Osteoblast (primary cell): Measurements from ENCODE around the gene ABL2. TPM values are rescaled to one million over a fixed set of nuclear protein-coding genes. Genes with fewer than 3 reads are reported as not detected.
"Not testable (repeated sequence)": the region's sequence is repeated elsewhere in the genome, so short reads cannot be mapped to it uniquely, and the experiment has no call there.

Source experiments
- DNase-seq: peaks from one replicate; pipeline ENCODE4 v3.0.0; 2011; ENCODE audit warnings: low spot score, mixed read lengths; ENCODE audit not compliant: insufficient read length; ENCODE audit errors: missing footprints
- H2AFZ ChIP-seq: 2 replicates; pipeline ENCODE4 v1.6.0; 2011; ENCODE audit warnings: mild to moderate bottlenecking, low read length
- H3K27ac ChIP-seq: 2 replicates; pipeline ENCODE4 v1.5.1; 2011; ENCODE audit warnings: mild to moderate bottlenecking, low read depth, low read length, moderate library complexity
- H3K27me3 ChIP-seq: 2 replicates; pipeline ENCODE4 v1.6.0; 2012; ENCODE audit warnings: mild to moderate bottlenecking, control low read depth, inconsistent platforms, low read length, moderate library complexity; ENCODE audit not compliant: insufficient read depth
- H3K36me3 ChIP-seq: 2 replicates; pipeline ENCODE4 v1.5.1; 2011; ENCODE audit warnings: mild to moderate bottlenecking, low read length, control low read depth, moderate library complexity; ENCODE audit not compliant: insufficient read depth
- H3K4me1 ChIP-seq: 2 replicates; pipeline ENCODE4 v1.5.1; 2011; ENCODE audit warnings: mild to moderate bottlenecking, low read length, control low read depth, moderate library complexity; ENCODE audit not compliant: insufficient read depth
- H3K4me2 ChIP-seq: 2 replicates; pipeline ENCODE4 v1.6.0; 2011; ENCODE audit warnings: mild to moderate bottlenecking, low read length; ENCODE audit not compliant: insufficient read depth
- H3K4me3 ChIP-seq: fragments of 200-600 bp; sonication (generic); 3 replicates; pipeline ENCODE4 v1.5.1; 2012; ENCODE audit warnings: mild to moderate bottlenecking, low read length, inconsistent platforms; ENCODE audit not compliant: insufficient read depth
- H3K79me2 ChIP-seq: 2 replicates; pipeline ENCODE4 v1.6.0; 2012; ENCODE audit warnings: mild to moderate bottlenecking, low read length, control low read depth, inconsistent platforms; ENCODE audit not compliant: insufficient read depth
- H3K9me3 ChIP-seq: 2 replicates; pipeline ENCODE4 v1.5.1; 2011; ENCODE audit warnings: low read depth, low read length, control low read depth
- H4K20me1 ChIP-seq: 2 replicates; pipeline ENCODE4 v1.6.0; 2012; ENCODE audit warnings: mild to moderate bottlenecking, low read length, control low read depth; ENCODE audit not compliant: insufficient read depth
- CTCF ChIP-seq: IDR thresholded peaks from 2 replicates; pipeline ENCODE4 v1.5.1; 2011; ENCODE audit warnings: mild to moderate bottlenecking, low read depth, low read length, moderate library complexity; ENCODE audit errors: extremely low read depth
- total RNA-seq: library from RNA; depleted of rRNA; stranded (reverse); fragments of >200 nt; gene quantifications from 2 replicates; pipeline ENCODE4 v1.2.3, GENCODE V29; 2012

ABL2 gene
- 87.2 and 92.2 TPM in 2 replicates for total RNA-seq

DNA sequence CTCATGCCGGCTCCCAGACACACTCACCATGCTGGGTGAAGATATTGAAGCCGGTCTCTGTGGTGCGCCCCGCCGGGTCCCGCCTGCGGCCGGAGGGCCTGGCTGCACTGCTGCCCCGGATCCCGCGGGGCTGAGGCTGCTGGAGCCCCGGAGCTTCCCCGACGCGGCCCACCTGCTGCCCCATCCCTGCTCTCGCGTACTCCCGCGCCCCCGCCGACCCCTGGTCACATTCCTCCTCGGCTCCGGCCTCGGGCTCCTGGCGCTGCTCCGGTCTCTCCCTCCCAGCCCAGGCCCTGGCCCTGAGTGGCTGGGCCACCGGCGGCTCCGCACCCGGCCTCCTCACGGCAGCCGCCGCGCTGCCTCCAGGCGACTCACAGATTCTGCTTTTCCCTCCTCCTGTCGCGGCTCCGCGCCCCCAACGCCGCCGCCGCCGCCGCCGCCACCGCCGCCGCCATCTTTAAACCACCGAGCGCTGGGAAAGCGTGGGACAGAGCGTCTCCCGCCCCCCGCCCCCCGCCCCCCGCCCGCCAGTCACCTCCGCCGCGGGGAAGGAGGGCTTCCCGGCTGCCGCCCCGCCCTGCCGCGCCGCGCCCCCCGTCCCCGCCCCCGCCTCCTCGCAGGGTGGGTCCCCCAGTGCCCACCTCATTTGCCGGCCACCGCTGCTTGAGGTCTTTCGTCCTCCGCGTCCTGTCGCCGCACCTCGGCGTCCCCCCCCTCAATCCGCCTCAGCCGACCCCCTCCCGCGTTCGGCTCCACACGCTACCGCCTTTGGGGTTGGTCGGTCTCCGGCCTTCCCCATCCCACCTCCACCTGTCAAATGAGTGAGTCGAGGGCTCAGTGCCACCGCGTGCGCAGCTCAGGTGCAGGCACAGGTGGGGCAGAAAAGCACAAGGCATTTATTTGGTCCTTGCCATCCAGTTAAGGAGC, at the start of gene ABL2:
Gene ABL2 (minus strand): TSS at position 464 of the 927 bp plus-strand sequence. CDS start 280 bp downstream, at position 184.
- H2AFZ ChIP-seq: peak within 1 kb of the TSS; percentile 90
- H3K79me2 ChIP-seq: peaks cover 40% of the 10 kb centered on the region
- peaks cover 1% of the 10 kb centered on the region for H3K36me3 ChIP-seq
- TF ChIP-seq CTCF: no peak
- peak within 1 kb of the TSS; percentile 64 for H3K27ac ChIP-seq
- peak; percentile 91 for DNase-seq
- peak within 1 kb of the TSS; percentile 80 for H3K4me3 ChIP-seq
- H3K4me2 ChIP-seq: peak within 1 kb of the TSS; percentile 86
- peaks cover 8% of the 10 kb centered on the region for H4K20me1 ChIP-seq
- H3K27me3 ChIP-seq: no peaks in the 10 kb centered on the region
- peaks cover 19% of the 10 kb centered on the region for H3K4me1 ChIP-seq
- H3K9me3 ChIP-seq: no peaks in the 10 kb centered on the region

- Histone ChIP-seq H3K4me1 (no peaks in the 10 kb centered on the region), H3K27me3 (no peaks in the 10 kb centered on the region), H3K4me2 (no peak overlapping the region), H3K9me3 (no peaks in the 10 kb centered on the region), H2AFZ (no peak overlapping the region), H4K20me1 (no peaks in the 10 kb centered on the region), H3K79me2 (no peaks in the 10 kb centered on the region), H3K36me3 (no peaks in the 10 kb centered on the region), H3K27ac (no peak overlapping the region), H3K4me3 (no peak overlapping the region)
- no peak for TF ChIP-seq CTCF
- no peak for DNase-seq
These were observed 49.4 kb upstream of the ABL2 start for GRCh38 chr1:179278920-179279319.

- H3K9me3 ChIP-seq, H3K79me2 ChIP-seq, H3K4me3 ChIP-seq, H4K20me1 ChIP-seq, H3K36me3 ChIP-seq, H2AFZ ChIP-seq, H3K27ac ChIP-seq, H3K4me2 ChIP-seq, DNase-seq, H3K27me3 ChIP-seq, H3K4me1 ChIP-seq: not testable (repeated sequence)
These were observed 44.9 kb upstream of the ABL2 start for GRCh38 chr1:179274424-179274823.

DNA sequence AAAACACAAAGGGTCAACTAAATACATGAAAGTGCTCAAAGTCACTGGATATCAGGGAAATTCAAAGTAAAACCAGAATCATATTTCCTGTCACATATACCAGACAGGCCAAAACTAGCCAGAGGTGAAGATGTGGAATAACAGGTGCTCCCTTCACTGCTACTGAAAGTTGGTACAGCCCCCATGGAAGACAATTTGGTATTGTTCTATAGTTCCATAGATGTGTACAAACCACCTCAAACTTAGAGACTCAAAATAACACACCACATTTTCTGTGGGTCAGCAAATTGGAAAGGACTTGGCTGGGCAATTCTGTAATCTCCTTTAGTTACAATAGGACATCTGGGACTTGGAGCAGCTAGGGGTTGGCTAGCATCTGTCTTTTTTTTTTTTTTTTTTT, 39.6 kb upstream of the ABL2 start:
- no peaks in the 10 kb centered on the region for H3K27me3 ChIP-seq
- TF ChIP-seq CTCF: no peak
- no peaks in the 10 kb centered on the region for H3K36me3 ChIP-seq
- no peaks in the 10 kb centered on the region for H4K20me1 ChIP-seq
- H3K9me3 ChIP-seq: no peaks in the 10 kb centered on the region
- H3K4me3 ChIP-seq: no peak overlapping the region
- no peaks in the 10 kb centered on the region for H3K79me2 ChIP-seq
- no peak overlapping the region for H3K4me2 ChIP-seq
- H2AFZ ChIP-seq: no peak overlapping the region
- no peak overlapping the region for H3K27ac ChIP-seq
- H3K4me1 ChIP-seq: no peaks in the 10 kb centered on the region
- DNase-seq: no peak
